Measurements from ENCODE around the gene ULK1.

- TF ChIP-seq CTCF (IDR thresholded peaks at IDR 0.05) (no peak), EZH2phosphoT487 (IDR thresholded peaks at IDR 0.05) (no peak), EZH2 (IDR thresholded peaks at IDR 0.05) (no peak)
Observed at GRCh38 chr12:131910302-131911027, 16.0 kb downstream of the ULK1 start.
